Activated CD4-positive, CD25-positive, alpha-beta regulatory T cell treated with anti-CD3 and anti-CD28 coated beads, Interleukin-2, amount 50 U/mL, for 16 hours (primary cell): Measurements from ENCODE around the gene ANKS6.

Source experiments
- DNase-seq: peaks from one replicate; pipeline ENCODE4 v3.0.0-alpha.2; 2020; ENCODE audit warnings: low read depth, low spot score

The ANKS6 gene

DNA sequence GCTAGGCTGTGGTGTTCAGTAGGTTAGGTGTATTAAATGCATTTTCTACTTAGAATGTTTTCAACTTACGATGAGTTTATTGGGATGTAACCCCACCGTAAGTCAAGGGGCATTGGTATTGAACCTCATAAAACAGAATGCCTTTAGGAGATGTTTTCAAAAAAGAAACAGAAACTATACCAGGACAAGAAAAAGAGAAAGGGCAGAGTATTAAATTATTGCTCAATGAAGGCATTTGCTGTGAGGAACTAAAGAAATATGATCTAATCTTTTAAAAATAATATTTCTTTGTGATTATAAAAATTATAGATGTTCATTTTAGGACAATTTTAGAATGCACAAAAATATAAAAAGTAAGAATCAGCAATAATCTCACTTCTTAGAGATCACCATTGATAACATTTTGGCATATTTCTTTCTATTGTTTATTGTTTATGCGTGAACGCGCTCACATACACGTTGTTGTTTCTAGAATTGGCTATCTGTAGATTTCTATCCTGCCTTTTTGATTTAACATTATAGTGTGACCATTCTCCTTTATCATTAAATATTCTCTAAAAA is 19.1 kb upstream of the ANKS6 start:
- DNase-seq: no peak

DNA sequence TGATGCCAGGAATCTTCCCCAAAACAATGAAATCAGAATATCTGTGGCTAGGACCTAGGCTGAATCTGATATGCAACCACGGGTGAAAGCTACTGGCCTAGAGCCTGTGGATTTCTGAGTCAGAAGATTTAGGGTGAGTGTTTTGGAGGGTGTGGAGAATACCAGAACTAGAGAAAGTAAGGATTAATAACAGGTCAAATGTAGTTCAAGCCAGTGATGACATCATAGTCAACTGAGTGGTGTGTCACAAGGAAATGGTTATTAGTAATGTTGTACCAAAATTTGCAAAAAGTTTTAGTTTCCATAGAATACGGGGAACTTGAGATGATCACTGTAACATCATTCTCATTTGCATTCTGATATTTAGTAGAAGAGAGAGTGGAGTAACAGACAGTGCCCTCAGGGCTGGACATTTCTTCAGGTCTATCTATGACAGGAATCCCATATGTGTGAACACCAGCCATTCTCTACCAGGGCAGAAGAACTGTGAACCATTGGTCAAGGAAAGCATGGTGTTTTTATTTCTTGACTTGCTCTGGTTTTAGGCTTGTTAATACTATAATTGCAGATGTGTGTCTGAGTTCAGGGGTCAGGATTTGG is 14.8 kb upstream of the ANKS6 start:
- no peak for DNase-seq

DNA sequence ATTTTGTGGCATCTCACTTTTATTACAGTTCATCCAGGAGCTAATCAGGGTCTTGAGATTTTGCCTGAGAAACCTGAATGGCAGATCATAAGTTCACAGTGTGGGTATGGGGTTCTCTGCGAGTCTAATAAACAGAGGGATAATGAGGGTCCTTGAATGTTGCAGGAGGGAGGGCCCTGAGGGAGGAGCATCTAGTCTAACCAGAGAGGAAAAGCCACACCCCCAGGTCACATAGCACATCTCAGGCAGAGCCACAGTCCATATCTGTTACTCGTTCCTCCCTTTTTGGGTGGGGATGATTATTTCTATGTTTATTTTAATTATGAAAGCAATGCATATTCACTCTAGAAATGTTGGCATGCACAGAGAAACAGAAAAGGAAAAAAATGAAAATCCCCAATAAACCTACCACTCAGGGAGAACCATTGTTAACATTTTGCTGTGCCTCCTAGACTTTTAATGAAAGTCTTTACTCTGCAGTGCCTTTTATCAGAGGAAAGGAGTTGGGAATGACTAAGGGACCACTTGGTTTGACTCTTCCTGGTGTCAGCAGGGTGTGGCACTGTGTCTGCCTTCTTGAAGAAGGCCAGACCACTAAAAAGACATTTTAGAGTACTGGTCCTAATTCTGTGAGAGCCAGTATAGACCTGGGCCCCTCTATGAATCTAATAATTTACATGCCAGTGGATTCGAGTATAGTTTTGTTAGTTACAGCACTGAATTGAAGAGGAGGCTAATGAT is 13.9 kb upstream of the ANKS6 start:
- no peak for DNase-seq

GRCh38 chr9:98809311-98810101 is 13.2 kb upstream of the ANKS6 start:
- no peak for DNase-seq

- no peak for DNase-seq
Observed at GRCh38 chr9:98808875-98809274, 12.5 kb upstream of the ANKS6 start.

GRCh38 chr9:98808411-98808815 is 12.1 kb upstream of the ANKS6 start:
- DNase-seq: no peak

GRCh38 chr9:98807814-98808195 is 11.4 kb upstream of the ANKS6 start:
- DNase-seq: no peak

GRCh38 chr9:98807070-98807813 is 10.9 kb upstream of the ANKS6 start, which contains the start of gene GALNT12:
Gene GALNT12 (plus strand): TSS chr9:98807670. CDS start chr9:98807699, 29 bp downstream.
- no peak for DNase-seq

DNA sequence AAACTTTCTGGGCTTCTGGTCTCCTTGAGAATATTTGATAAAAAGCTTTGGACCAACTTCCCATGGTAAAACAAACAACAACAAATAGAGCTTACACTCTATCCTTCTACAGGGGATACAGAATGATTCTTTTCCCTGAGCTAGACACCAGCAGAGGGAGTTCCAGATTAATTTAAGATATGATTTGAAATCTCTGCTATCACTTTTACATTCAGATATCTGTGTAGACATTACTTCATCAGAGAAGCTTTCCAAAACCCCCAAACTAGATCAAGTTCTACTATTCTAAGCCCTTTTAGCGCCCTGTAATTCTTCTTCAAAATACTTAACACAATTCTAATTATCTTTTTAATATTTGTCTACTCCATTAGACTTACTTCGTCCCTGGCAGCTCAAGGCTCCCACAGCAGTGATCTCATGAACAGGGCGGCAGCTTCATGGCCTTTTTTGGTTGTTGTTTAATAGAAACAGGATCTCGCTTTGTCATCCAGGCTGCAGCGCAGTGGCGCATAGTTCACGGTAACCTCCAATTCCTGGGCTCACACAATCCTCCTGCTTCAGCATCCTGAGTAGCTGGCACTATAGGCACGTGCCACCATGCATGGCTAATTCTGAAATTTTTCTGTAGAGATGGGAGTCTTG is 10.2 kb upstream of the ANKS6 start:
- no peak for DNase-seq

DNA sequence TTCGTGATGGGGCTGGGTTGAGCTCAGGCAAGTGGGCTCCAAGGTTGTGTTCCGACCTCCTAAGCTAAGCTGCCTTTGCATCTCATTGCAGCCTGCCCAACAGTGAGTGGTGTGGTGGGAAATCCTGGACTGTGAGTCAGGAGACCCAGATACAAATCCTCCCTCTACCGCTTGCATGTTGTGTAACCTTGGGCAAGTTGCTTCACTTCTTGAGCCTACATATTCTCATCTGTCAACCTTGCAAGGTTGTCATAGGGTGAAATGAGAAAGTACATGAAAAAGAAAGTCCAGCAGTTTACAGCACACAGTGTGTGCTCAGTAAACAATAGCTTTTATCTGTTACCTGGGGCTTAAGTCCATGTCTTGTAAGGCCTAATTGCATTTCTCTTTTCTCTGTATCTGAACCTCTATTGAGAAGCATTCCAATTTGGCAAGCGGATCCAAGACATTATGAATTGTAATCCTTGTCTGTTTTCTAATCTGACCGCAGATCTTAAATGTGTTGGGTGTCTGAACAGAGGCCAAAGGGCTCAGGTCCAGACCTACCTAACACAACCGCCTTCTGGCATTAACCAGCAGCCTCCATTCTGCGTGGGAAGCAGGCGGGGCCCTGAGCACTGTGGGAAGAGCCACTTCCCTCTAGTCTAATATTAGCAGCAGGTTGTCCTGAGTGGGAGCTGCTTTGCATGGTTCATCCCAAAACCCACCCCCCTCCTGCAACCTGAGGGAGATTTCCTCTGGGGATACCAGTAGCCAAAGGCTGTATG is 9.3 kb upstream of the ANKS6 start:
- DNase-seq: no peak

- no peak for DNase-seq
Observed at GRCh38 chr9:98804083-98804482, 7.7 kb upstream of the ANKS6 start.

GRCh38 chr9:98801969-98802371 is 5.6 kb upstream of the ANKS6 start:
- no peak for DNase-seq

DNA sequence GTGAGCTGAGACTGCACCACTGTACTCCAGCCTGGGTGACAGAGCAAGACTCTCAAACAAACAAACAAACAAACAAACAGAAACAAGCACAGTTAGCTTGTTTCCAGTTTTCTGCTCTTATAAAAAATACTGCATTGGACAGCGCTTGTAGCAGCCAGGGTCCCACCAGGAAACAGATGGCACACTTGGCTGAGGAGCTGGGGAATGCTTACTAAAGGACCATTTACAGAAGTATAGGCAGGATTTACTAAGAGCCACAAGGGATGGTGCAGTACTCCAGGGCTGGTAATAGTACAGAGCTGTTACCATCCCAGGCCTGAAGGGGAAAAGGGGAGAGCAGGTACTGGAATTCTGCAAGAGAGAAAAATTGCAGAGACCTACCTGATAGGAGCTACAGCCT is 5.2 kb upstream of the ANKS6 start:
- no peak for DNase-seq

- no peak for DNase-seq
Observed at GRCh38 chr9:98798254-98798653, 1.9 kb upstream of the ANKS6 start.

DNA sequence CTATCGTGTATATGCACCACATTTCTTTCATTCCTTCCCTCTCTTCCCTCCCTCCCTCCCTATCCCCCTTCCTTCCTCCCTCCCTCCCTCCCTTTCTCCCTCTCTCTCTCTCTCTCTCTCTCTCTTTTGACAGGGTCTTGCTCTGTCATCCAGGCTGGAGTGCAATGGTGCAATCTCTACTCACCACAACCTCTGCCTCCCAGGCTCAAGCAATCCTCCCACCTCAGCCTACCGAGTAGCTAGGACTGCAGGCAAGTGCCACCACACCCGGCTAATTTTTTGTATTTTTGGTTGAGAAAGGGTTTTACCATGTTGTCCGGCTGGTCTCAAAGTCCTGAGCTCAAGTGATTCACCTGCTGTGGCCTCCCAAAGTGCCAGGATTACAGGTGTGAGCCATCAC is 1.1 kb upstream of the ANKS6 start:
- DNase-seq: no peak

GRCh38 chr9:98795970-98796363 is 388 bp downstream of the ANKS6 start:
- no peak for DNase-seq

- DNase-seq: no peak
Observed at GRCh38 chr9:98795295-98795955, 930 bp downstream of the ANKS6 start.

DNA sequence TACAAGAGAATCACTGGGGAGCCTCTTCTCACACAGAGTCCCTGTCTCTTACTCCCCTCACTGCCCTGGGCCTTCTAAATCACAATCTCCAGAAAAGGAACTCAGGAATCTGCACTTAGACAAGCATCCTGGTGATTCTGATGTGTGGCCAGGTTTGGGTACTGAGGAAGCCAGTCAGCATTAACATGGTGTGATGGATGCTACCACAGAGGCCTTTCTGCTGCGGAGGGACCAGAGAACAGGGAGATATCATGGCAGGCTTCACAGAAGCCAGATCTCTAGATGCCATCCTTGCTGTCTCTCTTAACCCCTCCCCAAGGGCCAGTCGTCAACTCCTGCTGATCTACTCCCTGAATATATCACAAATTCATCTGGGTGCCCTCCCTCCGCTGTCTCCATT is 1.6 kb downstream of the ANKS6 start:
- no peak for DNase-seq

DNA sequence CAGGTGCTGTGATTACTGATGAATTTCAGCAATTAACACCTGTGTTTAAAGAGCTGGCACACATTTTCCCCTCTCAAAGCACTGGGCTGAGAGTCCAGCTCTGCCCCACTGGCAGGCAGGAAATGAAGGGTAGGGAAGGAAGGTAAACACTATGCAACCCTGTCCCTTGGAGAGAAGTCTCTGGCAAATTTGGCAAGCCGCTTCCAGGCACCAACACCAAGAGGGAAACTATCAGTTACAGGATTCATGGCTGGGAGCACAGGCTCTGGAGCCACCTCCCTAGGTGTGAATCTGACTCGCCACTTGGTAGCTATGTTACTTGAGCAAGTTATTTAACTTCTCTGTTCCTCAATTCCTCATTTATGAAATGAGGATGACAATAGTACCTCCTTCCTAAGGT is 3.3 kb downstream of the ANKS6 start:
- DNase-seq: no peak
